SK-N-SH (cell line): Measurements from ENCODE around the gene INTS3. TPM values are rescaled to one million over a fixed set of nuclear protein-coding genes. Genes with fewer than 3 reads are reported as not detected.

Experiments used
- CTCF ChIA-PET: fragments of 300-600, 350-600 bp; formaldehyde crosslinking; extraction: SDS; loops from one replicate; lab custom pipeline; 2021; lab: Yijun Ruan, JAX
- POLR2A ChIA-PET: fragments of 350-600 bp; sonication (Branson Sonifier 250); formaldehyde crosslinking; extraction: SDS; loops from one replicate; lab custom pipeline; 2020; ENCODE audit warnings: antibody characterized with exemption, inconsistent platforms; lab: Yijun Ruan, JAX
- DNase-seq: peaks from one replicate; pipeline ENCODE4 v3.0.0; 2012
- H2AFZ ChIP-seq: fragments of 200-600 bp; sonication (generic); 2 replicates; pipeline ENCODE4 v1.8.1; 2016; ENCODE audit warnings: antibody characterized with exemption, mild to moderate bottlenecking, low read depth
- H3F3A ChIP-seq: fragments of 200-600 bp; sonication (generic); replicated peaks from 2 replicates; pipeline ENCODE3; 2016; ENCODE audit warnings: antibody characterized with exemption, mild to moderate bottlenecking; ENCODE audit not compliant: insufficient read depth
- H3K27ac ChIP-seq, 2 experiments: fragments of 200-500 bp in 1 of 2; fragments of 200-600 bp in 1 of 2; sonication (Bioruptor generic) in 1 of 2; sonication (generic), shearing (Covaris generic) in 1 of 2; 2 replicates each; pipeline versions ENCODE4 v1.5.1 to v1.6.1; 2014 to 2016; ENCODE audit warnings: low read depth in 2 of 2, inconsistent platforms in 1 of 2, low read length in 1 of 2, mild to moderate bottlenecking in 1 of 2, mixed read lengths in 1 of 2
- H3K27me3 ChIP-seq: fragments of 200-600 bp; sonication (generic), shearing (Covaris generic); 2 replicates; pipeline ENCODE4 v1.6.1; 2016; ENCODE audit warnings: mixed run types; ENCODE audit not compliant: insufficient read depth
- H3K36me3 ChIP-seq, 2 experiments: fragments of 200-500 bp in 1 of 2; fragments of 200-600 bp in 1 of 2; sonication (Bioruptor generic) in 1 of 2; sonication (generic) in 1 of 2; replicated peaks in 1 of 2; 2 replicates each; pipeline versions ENCODE3 to v1.5.1; 2014 to 2016; ENCODE audit warnings: low read length in 1 of 2, mild to moderate bottlenecking in 1 of 2; ENCODE audit not compliant: insufficient read depth in 2 of 2, control insufficient read depth in 1 of 2
- H3K4me1 ChIP-seq, 2 experiments: fragments of 200-500 bp in 1 of 2; fragments of 200-600 bp in 1 of 2; sonication (Bioruptor generic) in 1 of 2; sonication (generic), shearing (Covaris generic) in 1 of 2; 2 replicates each; pipeline versions ENCODE4 v1.5.1 to v1.6.1; 2014 to 2016; ENCODE audit warnings: low read depth in 1 of 2, low read length in 1 of 2, mixed run types in 1 of 2; ENCODE audit not compliant: insufficient read depth in 2 of 2, control insufficient read depth in 1 of 2
- H3K4me2 ChIP-seq: fragments of 200-600 bp; sonication (generic), shearing (Covaris generic); 2 replicates; pipeline ENCODE4 v1.6.1; 2017; ENCODE audit warnings: mixed run types
- H3K4me3 ChIP-seq, 2 experiments: fragments of 200-500 bp in 1 of 2; fragments of 200-600 bp in 1 of 2; sonication (Bioruptor generic) in 1 of 2; sonication (generic), shearing (Covaris generic) in 1 of 2; 2 replicates each; pipeline versions ENCODE4 v1.5.1 to v1.8.1; 2014 to 2016; ENCODE audit warnings: low read depth in 2 of 2, inconsistent platforms in 1 of 2, low read length in 1 of 2, mild to moderate bottlenecking in 1 of 2, mixed read lengths in 1 of 2, moderate library complexity in 1 of 2
- H3K79me2 ChIP-seq: fragments of 200-600 bp; sonication (generic); 2 replicates; pipeline ENCODE4 v1.8.1; 2017; ENCODE audit warnings: mild to moderate bottlenecking; ENCODE audit not compliant: insufficient read depth
- H3K9ac ChIP-seq: fragments of 200-600 bp; sonication (generic); 2 replicates; pipeline ENCODE4 v1.6.1; 2017; ENCODE audit warnings: mixed run types
- H3K9me2 ChIP-seq: fragments of 200-600 bp; sonication (generic); 2 replicates; pipeline ENCODE4 v1.6.1; 2017; ENCODE audit warnings: mixed run types
- H3K9me3 ChIP-seq: fragments of 200-600 bp; sonication (generic); 2 replicates; pipeline ENCODE4 v1.6.1; 2017; ENCODE audit warnings: mixed run types, mild to moderate bottlenecking, moderate library complexity
- H4K20me1 ChIP-seq: fragments of 200-600 bp; sonication (generic); 2 replicates; pipeline ENCODE4 v1.6.1; 2017; ENCODE audit warnings: mild to moderate bottlenecking, mixed run types; ENCODE audit not compliant: insufficient read depth
- CTCF ChIP-seq: fragments of 200-600 bp; sonication (generic); IDR thresholded peaks from 2 replicates; pipeline ENCODE4 v1.6.1; 2017; ENCODE audit warnings: antibody characterized with exemption, mild to moderate bottlenecking, moderate library complexity
- GABPA ChIP-seq: IDR thresholded peaks from 2 replicates; pipeline ENCODE4 v1.4.0; 2012; ENCODE audit warnings: low read depth, mild to moderate bottlenecking
- GATA2 ChIP-seq: sonication (generic); formaldehyde crosslinking; IDR thresholded peaks from 2 replicates; pipeline ENCODE4 v1.5.0; 2020; ENCODE audit warnings: mild to moderate bottlenecking, missing genetic modification reagents
- IRF3 ChIP-seq: fragments of 150-350 bp; IDR thresholded peaks from 2 replicates; pipeline ENCODE4 v1.6.1; 2016; ENCODE audit warnings: mild to moderate bottlenecking, low read depth, low read length
- POLR2AphosphoS5 ChIP-seq: IDR thresholded peaks from 2 replicates; pipeline ENCODE4 v1.6.1; 2012; ENCODE audit warnings: low read depth, low read length
- SMC3 ChIP-seq: IDR thresholded peaks from 2 replicates; pipeline ENCODE4 v1.6.1; 2012; ENCODE audit warnings: low read depth, low read length, improper control_type of control experiment
- WGBS: methylation state at CpG from one replicate; pipeline ENCODE4 v1.1.6; 2017; ENCODE audit warnings: low lambda C conversion rate; 5-methylcytosine and 5-hydroxymethylcytosine counted together
- polyA plus RNA-seq, 3 experiments: library from polyadenylated mRNA; depleted of rRNA; stranded (reverse); fragments of >200 nt; gene quantifications; 2 replicates each; pipeline ENCODE4 v1.2.3, GENCODE V29; 2012
- TF ChIP-seq, protein P1 (sequence below): IDR thresholded peaks from 2 replicates; pipeline ENCODE4 v1.4.0; 2012; ENCODE audit warnings: low read depth, borderline replicate concordance

The INTS3 gene
- polyA plus RNA-seq, 1 of the 3 experiments (the other 2 are of a cell fraction) = 64.3 TPM

DNA sequence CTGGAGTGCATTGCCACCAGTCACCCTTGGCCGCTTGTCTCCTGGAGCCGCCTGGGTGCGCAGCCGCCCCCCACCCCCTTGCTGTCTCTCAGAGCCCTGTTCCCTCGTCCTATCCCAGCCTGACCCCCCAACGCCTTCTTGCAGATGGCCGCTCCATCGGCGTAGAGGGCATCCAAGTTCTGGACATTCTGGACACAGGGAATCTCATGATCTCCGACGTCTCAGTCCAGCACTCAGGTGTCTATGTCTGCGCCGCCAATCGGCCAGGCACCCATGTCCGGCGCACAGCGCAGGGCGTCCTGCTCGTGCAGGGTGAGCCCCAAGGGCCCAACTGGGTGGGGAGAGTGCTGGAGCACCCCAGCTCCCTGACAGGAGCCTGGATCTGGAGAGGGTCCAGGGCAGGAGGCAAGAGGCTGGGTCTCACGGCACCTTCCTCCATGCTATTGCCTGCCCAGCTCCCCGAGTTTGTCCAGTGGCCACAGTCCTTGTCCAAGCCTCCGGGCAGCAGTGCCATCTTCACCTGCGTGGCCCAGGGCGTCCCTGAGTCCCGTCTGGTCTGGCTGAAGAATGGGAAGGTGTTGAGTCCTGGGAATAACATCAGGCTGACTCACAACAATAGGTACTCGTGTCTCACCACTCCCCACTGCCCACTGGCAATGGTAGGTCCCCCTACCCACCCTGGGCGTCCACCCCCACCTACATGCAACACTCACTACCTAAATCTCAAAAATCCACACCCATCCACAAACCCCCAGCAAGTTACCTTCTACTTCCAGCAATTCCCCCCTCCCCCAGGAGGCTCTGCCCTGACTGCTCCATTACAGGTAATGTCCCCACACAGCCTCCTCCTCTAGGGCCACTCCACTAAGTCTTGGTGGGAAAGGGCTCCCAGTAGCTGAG is 72.0 kb downstream of the INTS3 start:
- TF ChIP-seq SMC3 (no peak), IRF3 (no peak), CTCF (no peak), GABPA (no peak)
- TF ChIP-seq, protein P1, sequence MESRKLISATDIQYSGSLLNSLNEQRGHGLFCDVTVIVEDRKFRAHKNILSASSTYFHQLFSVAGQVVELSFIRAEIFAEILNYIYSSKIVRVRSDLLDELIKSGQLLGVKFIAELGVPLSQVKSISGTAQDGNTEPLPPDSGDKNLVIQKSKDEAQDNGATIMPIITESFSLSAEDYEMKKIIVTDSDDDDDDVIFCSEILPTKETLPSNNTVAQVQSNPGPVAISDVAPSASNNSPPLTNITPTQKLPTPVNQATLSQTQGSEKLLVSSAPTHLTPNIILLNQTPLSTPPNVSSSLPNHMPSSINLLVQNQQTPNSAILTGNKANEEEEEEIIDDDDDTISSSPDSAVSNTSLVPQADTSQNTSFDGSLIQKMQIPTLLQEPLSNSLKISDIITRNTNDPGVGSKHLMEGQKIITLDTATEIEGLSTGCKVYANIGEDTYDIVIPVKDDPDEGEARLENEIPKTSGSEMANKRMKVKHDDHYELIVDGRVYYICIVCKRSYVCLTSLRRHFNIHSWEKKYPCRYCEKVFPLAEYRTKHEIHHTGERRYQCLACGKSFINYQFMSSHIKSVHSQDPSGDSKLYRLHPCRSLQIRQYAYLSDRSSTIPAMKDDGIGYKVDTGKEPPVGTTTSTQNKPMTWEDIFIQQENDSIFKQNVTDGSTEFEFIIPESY = no peak
- H3K36me3 ChIP-seq = peaks cover 0 to 7% of the 10 kb centered on the region in 2 experiments
- DNase-seq = no peak
- peaks cover 0 to 5% of the 10 kb centered on the region in 2 experiments; a peak in 1 of 4 replicates for H3K4me1 ChIP-seq
- H2AFZ ChIP-seq = no peak overlapping the region
- no peak overlapping the region for H3K9ac ChIP-seq
- H3K9me3 ChIP-seq = no peaks in the 10 kb centered on the region
- no peak overlapping the region for H3K27ac ChIP-seq
- WGBS = 99% methylated on average over 17 of the region's 27 CpGs
- H3K79me2 ChIP-seq = no peaks in the 10 kb centered on the region
- no peaks in the 10 kb centered on the region for H3K9me2 ChIP-seq
- H3F3A ChIP-seq = no peaks in the 10 kb centered on the region
- H4K20me1 ChIP-seq = no peaks in the 10 kb centered on the region
- no peaks in the 10 kb centered on the region for H3K27me3 ChIP-seq
- H3K4me3 ChIP-seq = no peak overlapping the region
- no peak overlapping the region for H3K4me2 ChIP-seq
- ChIA-PET CTCF (interaction anchor here (0.8 to 4.2 kb wide), 7 partner anchors 12 to 187 kb away, joined by 3 to 61 read pairs (median 6); partner anchors contain the start of gene RAB13), POLR2A (no interaction called here)

- Histone ChIP-seq H3K9me3 (no peaks in the 10 kb centered on the region), H3K9me2 (no peaks in the 10 kb centered on the region), H3K4me1 (peaks cover 3 to 5% of the 10 kb centered on the region in 2 experiments; a peak in 2 of 4 replicates), H3F3A (peaks cover under 1% of the 10 kb centered on the region), H3K36me3 (peaks cover 0 to 7% of the 10 kb centered on the region in 2 experiments), H3K27me3 (no peaks in the 10 kb centered on the region), H3K9ac (no peak overlapping the region), H3K27ac (no peak overlapping the region)
- no peak for DNase-seq
- CTCF ChIA-PET = interaction anchor here (0.8 to 2.1 kb wide), 5 partner anchors 17 to 187 kb away, joined by 3 to 7 read pairs (median 4); no protein-coding TSS in a partner anchor
- TF ChIP-seq GATA2 (no peak), IRF3 (no peak), POLR2AphosphoS5 (no peak), GABPA (no peak)
- TF ChIP-seq, all 33 proteins: peak for 0
- Histone ChIP-seq H4K20me1 (no peaks in the 10 kb centered on the region), H3K4me2 (no peak overlapping the region), H3K79me2 (no peaks in the 10 kb centered on the region), H2AFZ (no peak overlapping the region), H3K4me3 (no peak overlapping the region)
- POLR2A ChIA-PET = no interaction called here
- 100% methylated on average over 3 of the region's 7 CpGs for WGBS
Observed at GRCh38 chr1:153800516-153800915, 72.7 kb downstream of the INTS3 start.
